HUES64 (cell line): ENCODE results near the gene TRAF3.

Experiments
- H3K27ac ChIP-seq: 2 replicates; pipeline ENCODE4 v1.7.0; 2013; ENCODE audit warnings: low read depth, low read length, inconsistent platforms
- H3K27me3 ChIP-seq: 2 replicates; pipeline ENCODE4 v1.6.1; 2013; ENCODE audit warnings: mild to moderate bottlenecking, low read length; ENCODE audit not compliant: insufficient read depth
- H3K36me3 ChIP-seq: 2 replicates; pipeline ENCODE4 v1.6.1; 2013; ENCODE audit warnings: mild to moderate bottlenecking, low read length; ENCODE audit not compliant: insufficient read depth
- H3K4me1 ChIP-seq: 2 replicates; pipeline ENCODE4 v1.6.1; 2013; ENCODE audit warnings: mild to moderate bottlenecking, low read length, moderate library complexity; ENCODE audit not compliant: insufficient read depth
- H3K4me3 ChIP-seq: 2 replicates; pipeline ENCODE4 v1.5.1; 2013; ENCODE audit warnings: mild to moderate bottlenecking, low read length, moderate library complexity
- H3K9ac ChIP-seq: 2 replicates; pipeline ENCODE4 v1.6.1; 2013; ENCODE audit warnings: mild to moderate bottlenecking, low read depth, low read length
- H3K9me3 ChIP-seq: 2 replicates; pipeline ENCODE4 v1.6.1; 2013; ENCODE audit warnings: low read depth, low read length; ENCODE audit not compliant: insufficient read depth
- WGBS: fragments of 150-250, 120-280 bp; methylation state at CpG from one replicate; pipeline ENCODE4 v1.1.7; 2013; ENCODE audit warnings: missing lambda C conversion rate; 5-methylcytosine and 5-hydroxymethylcytosine counted together

The TRAF3 gene

DNA sequence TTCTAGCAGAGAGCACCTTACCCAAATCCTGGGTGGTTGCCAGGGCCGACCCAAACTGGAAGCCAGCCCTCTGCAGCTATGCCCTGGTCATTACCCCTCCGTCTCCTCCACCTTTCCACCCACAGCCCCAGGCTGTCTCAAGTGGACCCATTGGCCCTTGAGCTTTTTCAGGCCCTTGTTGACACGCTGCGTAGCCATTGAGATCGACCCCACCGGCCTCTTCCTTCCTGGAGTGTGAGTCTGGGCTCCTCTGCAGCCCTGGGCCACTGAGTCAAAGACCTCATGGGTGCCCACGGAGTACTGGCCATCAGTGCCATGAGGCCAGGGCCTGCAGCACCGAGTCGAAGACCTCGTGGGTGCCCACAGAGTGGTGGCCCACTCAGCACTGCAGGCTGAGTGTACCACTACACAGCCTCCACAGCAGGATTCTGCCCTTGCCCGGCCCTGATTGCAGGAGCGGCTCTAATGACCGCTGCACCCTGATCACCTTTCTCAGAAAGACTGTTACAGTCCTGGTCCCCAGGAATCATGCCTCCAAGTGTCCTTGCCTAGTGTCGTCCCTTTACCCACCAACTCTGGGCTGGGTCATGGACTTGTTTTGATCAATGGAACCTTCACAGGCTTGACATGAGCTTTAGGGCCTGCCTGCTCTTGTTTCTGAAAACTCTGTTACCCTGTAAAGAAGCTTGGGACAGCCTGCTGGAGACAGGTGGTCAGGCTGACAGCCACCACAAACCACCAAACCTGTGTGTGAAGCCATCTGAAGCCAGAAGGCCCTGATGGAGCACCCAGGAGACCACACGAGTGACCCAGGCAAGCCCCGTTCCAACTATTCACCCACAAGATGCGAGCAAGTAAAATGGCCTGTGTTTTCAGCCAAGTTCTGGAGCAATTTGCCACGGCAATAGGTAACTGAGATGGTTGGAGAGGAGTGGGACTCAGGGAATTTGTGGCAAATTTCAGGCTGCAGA, 39.6 kb upstream of the TRAF3 start:
- Histone ChIP-seq H3K9me3 (peaks cover 3% of the 10 kb centered on the region; the same call in 1 of the 2 replicates), H3K4me1 (no peaks in the 10 kb centered on the region), H3K27me3 (no peaks in the 10 kb centered on the region), H3K4me3 (no peak overlapping the region), H3K9ac (no peak overlapping the region), H3K27ac (no peak overlapping the region), H3K36me3 (no peaks in the 10 kb centered on the region; the same call in 1 of the 2 replicates)
- WGBS, result 95% methylated on average over 18 of the region's 18 CpGs

DNA sequence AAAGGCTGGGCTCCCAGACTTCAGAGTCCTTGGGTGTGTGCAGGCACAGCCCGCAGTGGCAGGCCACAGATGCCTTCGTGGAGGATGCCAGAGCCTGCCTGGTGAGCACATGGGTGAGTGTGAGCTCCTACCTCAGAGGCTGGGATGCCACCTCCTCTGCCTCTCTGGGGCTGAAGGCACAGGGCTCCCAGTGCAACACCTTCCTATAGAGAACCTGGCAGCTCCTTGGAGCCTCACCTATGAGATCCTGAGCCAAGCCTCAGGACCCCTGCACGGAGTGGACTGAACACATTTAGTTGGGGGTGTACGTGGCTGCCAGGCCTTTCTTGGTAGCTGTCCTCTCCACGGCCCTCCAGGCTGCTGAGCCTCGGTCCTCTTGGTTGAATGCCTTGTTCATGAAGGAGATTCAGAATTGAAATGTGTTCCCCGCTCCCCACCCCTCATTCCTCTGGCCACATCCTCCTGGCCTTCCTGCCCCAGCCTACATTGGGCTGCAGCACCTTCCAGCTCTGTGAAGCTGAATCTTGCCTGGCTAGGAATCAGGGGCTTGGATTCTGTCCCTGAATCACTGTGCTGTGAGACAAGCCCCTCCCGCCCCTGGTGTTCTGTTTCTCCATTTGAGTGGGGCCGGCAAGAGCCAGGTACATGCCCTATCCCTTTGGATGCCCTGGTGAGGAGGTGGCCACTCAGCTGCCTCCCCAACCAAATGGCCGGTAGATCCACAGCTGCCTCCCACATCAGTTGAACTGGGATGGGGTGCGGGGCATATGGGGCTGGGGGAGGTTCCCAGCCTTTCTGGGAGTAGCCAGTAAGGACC, 38.7 kb upstream of the TRAF3 start:
- 91% methylated on average over 11 of the region's 11 CpGs for WGBS
- H3K4me3 ChIP-seq, result no peak overlapping the region
- no peaks in the 10 kb centered on the region; the same call in 1 of the 2 replicates for H3K36me3 ChIP-seq
- peaks cover 3% of the 10 kb centered on the region; the same call in 1 of the 2 replicates for H3K9me3 ChIP-seq
- no peak overlapping the region for H3K27ac ChIP-seq
- H3K9ac ChIP-seq, result no peak overlapping the region
- H3K4me1 ChIP-seq, result no peaks in the 10 kb centered on the region
- H3K27me3 ChIP-seq, result no peaks in the 10 kb centered on the region

DNA sequence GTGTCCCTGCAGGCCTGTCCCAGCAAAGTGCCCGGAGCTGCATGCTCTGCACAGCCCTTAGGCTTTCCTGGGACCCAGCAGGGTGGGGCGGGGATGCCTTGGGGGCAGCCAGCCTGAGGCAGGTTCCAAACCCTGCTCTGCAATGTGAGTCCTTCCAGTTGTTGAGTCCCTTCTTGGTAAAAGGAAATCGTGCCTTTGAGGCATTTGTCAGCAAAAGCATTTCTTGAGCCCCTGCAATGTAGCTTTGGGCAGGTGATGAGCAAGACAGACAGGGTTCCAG, 38.1 kb upstream of the TRAF3 start:
- WGBS, result 89% methylated on average over 3 of the region's 3 CpGs
- no peak overlapping the region for H3K27ac ChIP-seq
- H3K4me1 ChIP-seq, result no peaks in the 10 kb centered on the region
- H3K4me3 ChIP-seq, result no peak overlapping the region
- H3K27me3 ChIP-seq, result no peaks in the 10 kb centered on the region
- H3K9ac ChIP-seq, result no peak overlapping the region
- peaks cover 3% of the 10 kb centered on the region; the same call in 1 of the 2 replicates for H3K9me3 ChIP-seq
- no peaks in the 10 kb centered on the region; the same call in 1 of the 2 replicates for H3K36me3 ChIP-seq

DNA sequence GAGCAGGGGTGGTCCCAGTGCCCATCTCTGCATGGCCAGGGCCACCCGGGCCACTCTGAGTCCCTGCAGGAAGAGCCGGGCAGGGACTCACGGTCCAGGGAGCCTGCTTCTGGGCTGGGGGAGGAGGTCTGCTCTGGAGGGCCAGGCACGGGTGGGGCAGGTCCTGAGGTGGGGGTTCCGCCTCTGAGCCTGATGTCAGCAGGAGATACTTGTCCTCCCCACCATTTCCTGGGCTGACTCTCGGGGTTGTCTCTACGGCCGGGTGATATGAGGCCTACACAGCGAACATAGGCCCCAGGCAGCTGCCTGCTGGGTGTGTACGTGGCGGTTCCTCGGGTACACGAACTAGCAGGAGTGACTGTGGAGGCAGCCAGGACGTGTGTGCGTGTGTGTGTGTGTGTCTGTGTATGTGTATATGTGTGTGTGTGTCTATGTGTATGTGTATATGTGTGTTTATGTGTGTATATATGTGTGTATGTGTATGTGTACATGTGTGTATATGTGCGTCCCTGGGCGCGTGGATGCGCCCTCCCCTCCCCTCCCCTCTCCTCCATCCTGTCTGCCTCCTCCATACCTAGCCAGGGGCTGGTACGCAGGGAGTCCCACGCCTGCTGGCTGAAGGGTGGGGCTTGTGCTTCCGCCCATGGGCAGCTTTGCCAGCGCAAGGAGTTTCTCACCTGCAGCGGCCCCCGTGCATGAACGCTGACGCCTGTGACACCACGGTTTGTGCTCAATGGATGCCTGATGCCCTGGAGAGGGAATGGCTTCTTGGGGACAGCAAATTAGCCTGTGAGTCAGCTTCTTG, 30.4 kb upstream of the TRAF3 start:
- Histone ChIP-seq H3K36me3 (no peaks in the 10 kb centered on the region), H3K9me3 (peaks cover 2% of the 10 kb centered on the region; the same call in 1 of the 2 replicates), H3K27ac (no peak overlapping the region), H3K27me3 (no peaks in the 10 kb centered on the region), H3K4me1 (peaks cover 9% of the 10 kb centered on the region), H3K9ac (no peak overlapping the region), H3K4me3 (no peak overlapping the region)
- WGBS, result 94% methylated on average over 27 of the region's 28 CpGs

DNA sequence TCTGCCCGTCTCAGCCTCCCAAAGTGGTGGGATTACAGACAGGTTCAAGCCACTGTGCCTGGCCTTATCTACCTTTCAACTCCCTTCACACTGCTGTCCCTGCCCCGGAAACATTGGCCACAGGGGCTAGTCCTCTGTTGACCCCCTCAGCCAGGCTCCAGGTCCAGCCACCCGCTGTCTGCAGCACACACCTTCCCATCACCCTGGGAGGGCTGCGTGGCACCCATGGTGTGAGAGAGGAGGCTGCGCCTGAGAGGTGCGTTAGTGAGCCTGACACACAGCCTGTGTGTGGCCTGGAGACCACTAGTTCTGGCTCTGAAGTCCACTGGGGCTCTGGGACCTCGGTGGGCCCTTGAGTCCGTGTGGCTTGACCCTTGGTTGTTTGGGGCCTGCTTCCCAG, 28.4 kb upstream of the TRAF3 start:
- Histone ChIP-seq H3K4me1 (peaks cover 9% of the 10 kb centered on the region), H3K9me3 (no peaks in the 10 kb centered on the region), H3K27ac (no peak overlapping the region), H3K9ac (no peak overlapping the region), H3K27me3 (no peaks in the 10 kb centered on the region), H3K4me3 (no peak overlapping the region), H3K36me3 (no peaks in the 10 kb centered on the region)
- WGBS, result 96% methylated on average over 8 of the region's 8 CpGs

DNA sequence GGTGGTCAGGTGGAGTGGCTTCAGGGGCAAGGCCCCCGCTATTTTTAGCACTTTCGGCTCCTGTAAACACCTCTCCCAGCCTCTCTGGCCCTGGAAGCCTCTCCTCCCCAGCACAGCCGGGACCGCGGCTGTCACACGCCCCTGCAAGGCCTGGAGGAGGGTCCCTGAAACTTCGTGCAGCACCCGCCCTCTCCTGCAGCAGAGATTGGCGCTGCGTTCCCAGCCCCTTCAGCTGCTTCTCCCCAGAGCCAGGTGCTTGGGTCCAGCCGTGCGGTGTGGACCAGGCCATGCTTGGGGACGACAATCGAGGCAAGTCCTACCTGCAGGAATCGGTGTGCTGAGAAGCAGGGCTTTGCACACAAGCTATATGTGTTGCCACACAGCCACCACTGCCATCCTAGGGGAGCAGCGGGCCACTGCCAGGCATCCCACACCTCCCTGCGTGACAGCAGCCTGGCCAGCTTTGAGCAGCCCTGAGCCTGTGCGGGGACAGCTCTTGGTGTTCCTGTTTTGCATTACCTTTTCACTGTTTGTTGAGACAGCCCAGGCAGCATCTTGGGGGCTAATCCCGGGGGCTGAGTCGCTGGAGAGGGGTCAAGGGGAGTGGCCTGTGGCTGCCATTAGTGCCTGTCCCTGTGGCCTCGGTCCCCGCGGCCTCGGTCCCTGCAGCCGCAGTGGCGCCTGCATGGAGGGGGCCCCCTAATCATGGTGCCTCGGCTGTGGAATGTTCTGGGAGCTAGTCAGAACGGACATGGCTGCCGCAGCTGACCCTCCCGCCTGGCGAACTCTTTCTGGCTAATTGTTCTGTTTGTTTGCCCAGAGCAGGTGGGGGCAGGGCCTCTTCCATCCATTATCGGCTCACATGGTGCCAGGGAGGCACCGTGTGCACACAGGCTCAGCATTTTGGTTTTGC, 27.6 kb upstream of the TRAF3 start:
- no peaks in the 10 kb centered on the region for H3K9me3 ChIP-seq
- H3K27ac ChIP-seq, result peak overlapping the region; percentile 29; the same call in 1 of the 2 replicates
- H3K27me3 ChIP-seq, result no peaks in the 10 kb centered on the region
- H3K4me1 ChIP-seq, result peaks cover 9% of the 10 kb centered on the region
- no peak overlapping the region for H3K9ac ChIP-seq
- H3K4me3 ChIP-seq, result no peak overlapping the region
- H3K36me3 ChIP-seq, result no peaks in the 10 kb centered on the region
- 86% methylated on average over 33 of the region's 33 CpGs for WGBS

DNA sequence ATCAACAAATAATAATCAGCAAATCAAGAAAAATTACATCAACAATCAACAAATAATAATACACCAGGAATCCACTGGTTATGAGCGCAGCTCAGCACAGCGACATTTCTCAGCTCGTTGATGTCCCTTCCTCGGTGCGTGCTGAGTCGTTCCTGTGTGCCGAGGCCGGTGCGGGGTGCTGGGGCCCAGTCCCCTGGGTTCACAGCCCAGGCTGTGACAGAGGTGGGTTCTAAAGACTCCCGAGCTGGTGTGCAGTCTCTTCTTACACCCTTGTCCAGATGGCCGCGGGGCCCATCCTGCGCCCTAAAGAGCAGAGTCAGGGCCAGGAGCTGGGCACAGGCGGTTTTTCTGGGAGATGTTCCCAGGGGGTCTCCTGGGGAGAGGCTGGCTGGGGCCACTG, 26.9 kb upstream of the TRAF3 start:
- Histone ChIP-seq H3K9me3 (no peaks in the 10 kb centered on the region), H3K36me3 (no peaks in the 10 kb centered on the region), H3K27ac (no peak overlapping the region; the same call in 1 of the 2 replicates), H3K4me3 (no peak overlapping the region), H3K27me3 (no peaks in the 10 kb centered on the region), H3K9ac (no peak overlapping the region), H3K4me1 (peaks cover 9% of the 10 kb centered on the region)
- WGBS, result 97% methylated on average over 14 of the region's 14 CpGs

DNA sequence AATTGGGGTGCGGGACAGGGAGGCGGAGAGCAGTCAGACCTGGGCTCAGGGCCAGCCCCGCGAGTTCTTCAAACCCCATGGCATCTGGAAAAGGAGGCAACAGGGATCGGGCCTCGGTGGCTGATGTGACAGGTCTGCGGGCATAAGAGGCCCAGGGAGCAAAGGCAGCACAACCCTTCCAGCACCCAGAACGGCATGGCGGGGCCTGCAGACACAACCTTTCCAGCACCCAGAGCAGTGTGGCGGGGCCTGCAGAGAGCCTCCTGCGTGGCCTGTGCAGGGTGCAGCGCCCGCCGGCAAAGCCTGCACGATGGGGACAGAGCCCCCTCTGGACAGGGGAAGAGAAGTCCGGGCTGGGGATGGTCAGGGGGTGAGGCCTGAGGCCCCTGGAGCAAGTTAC, 26.2 kb upstream of the TRAF3 start:
- Histone ChIP-seq H3K9ac (no peak overlapping the region), H3K4me3 (no peak overlapping the region), H3K27ac (no peak overlapping the region), H3K9me3 (no peaks in the 10 kb centered on the region), H3K36me3 (no peaks in the 10 kb centered on the region), H3K27me3 (no peaks in the 10 kb centered on the region), H3K4me1 (peaks cover 9% of the 10 kb centered on the region)
- 94% methylated on average over 16 of the region's 16 CpGs for WGBS

DNA sequence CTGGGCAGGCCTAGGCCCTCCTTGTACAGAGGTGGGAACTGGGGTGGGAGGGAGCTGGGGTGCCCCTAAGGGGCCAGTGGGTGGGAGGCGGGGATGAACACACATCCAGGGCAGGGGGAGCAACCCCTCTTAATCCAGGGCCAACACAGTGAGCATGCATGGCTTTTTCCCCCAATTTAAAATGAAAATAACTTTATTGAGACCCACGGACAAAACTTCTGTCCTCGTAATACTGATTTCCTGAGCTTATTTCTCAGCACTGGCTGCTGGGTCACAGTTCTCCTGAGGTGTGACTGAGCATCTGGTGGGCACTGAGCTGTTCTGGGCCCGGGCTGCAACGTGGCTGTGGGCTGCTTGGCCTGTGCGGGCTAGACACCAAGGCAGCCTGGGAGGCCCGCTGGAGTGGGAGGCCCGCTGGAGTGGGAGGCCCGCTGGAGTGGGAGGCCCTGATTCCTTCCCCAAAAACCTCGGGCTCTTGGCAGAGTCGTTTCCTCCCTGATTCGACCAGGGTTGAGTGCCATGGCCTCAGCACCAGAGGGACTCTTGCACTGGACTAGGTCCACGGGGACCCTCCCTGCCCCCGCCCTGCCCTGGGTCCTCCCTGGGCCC, 24.9 kb upstream of the TRAF3 start:
- Histone ChIP-seq H3K4me1 (peaks cover 9% of the 10 kb centered on the region), H3K9ac (no peak overlapping the region), H3K27me3 (no peaks in the 10 kb centered on the region), H3K4me3 (no peak overlapping the region), H3K9me3 (no peaks in the 10 kb centered on the region), H3K27ac (no peak overlapping the region), H3K36me3 (no peaks in the 10 kb centered on the region)
- WGBS, result 90% methylated on average over 14 of the region's 14 CpGs
